ES-I3 (cell line): Measurements from ENCODE around the gene C3orf70.
A peak's percentile ranks its signal among the peaks of the same experiment; 100 is the strongest.

Source experiments
- H3K36me3 ChIP-seq: 2 replicates; pipeline ENCODE4 v1.6.1; 2013; ENCODE audit warnings: mild to moderate bottlenecking, low read length, control low read depth, moderate library complexity; ENCODE audit not compliant: insufficient read depth
- H3K4me1 ChIP-seq: 2 replicates; pipeline ENCODE4 v1.6.1; 2013; ENCODE audit warnings: mild to moderate bottlenecking, control low read depth, low read length; ENCODE audit not compliant: insufficient read depth
- H3K9ac ChIP-seq: 2 replicates; pipeline ENCODE4 v1.6.1; 2013; ENCODE audit warnings: low read depth, mild to moderate bottlenecking, low read length, moderate library complexity
- H3K9me3 ChIP-seq: 2 replicates; pipeline ENCODE4 v1.6.1; 2013; ENCODE audit warnings: mild to moderate bottlenecking, low read length, moderate library complexity; ENCODE audit not compliant: control insufficient read depth, insufficient read depth

The C3orf70 gene

GRCh38 chr3:185084901-185085300 lies 68.0 kb downstream of the C3orf70 start:
- Histone ChIP-seq H3K4me1 (no peaks in the 10 kb centered on the region; the same call in 1 of the 2 replicates), H3K36me3 (no peaks in the 10 kb centered on the region), H3K9me3 (no peaks in the 10 kb centered on the region), H3K9ac (no peak overlapping the region)

- H3K4me1 ChIP-seq: no peaks in the 10 kb centered on the region
- H3K9me3 ChIP-seq: no peaks in the 10 kb centered on the region
- no peaks in the 10 kb centered on the region for H3K36me3 ChIP-seq
- no peak overlapping the region for H3K9ac ChIP-seq
Measured at GRCh38 chr3:185084402-185084801, 68.5 kb downstream of the C3orf70 start.

- H3K9ac ChIP-seq: no peak overlapping the region
- no peaks in the 10 kb centered on the region for H3K36me3 ChIP-seq
- no peaks in the 10 kb centered on the region for H3K4me1 ChIP-seq
- no peaks in the 10 kb centered on the region for H3K9me3 ChIP-seq
Measured at GRCh38 chr3:185082829-185083228, 70.0 kb downstream of the C3orf70 start.

- no peak overlapping the region for H3K9ac ChIP-seq
- H3K36me3 ChIP-seq: no peaks in the 10 kb centered on the region
- no peaks in the 10 kb centered on the region for H3K4me1 ChIP-seq
- no peaks in the 10 kb centered on the region for H3K9me3 ChIP-seq
Measured at GRCh38 chr3:185082149-185082548, 70.7 kb downstream of the C3orf70 start.

GRCh38 chr3:185081521-185081920 lies 71.3 kb downstream of the C3orf70 start:
- Histone ChIP-seq H3K9me3 (no peaks in the 10 kb centered on the region), H3K9ac (no peak overlapping the region), H3K4me1 (no peaks in the 10 kb centered on the region), H3K36me3 (no peaks in the 10 kb centered on the region)

- no peaks in the 10 kb centered on the region for H3K4me1 ChIP-seq
Measured at GRCh38 chr3:185079625-185080024, 73.2 kb downstream of the C3orf70 start.

GRCh38 chr3:185076219-185076618 lies 76.6 kb downstream of the C3orf70 start:
- Histone ChIP-seq H3K36me3 (no peaks in the 10 kb centered on the region), H3K9ac (no peak overlapping the region), H3K9me3 (no peaks in the 10 kb centered on the region), H3K4me1 (peaks cover 2% of the 10 kb centered on the region; the same call in 1 of the 2 replicates)

More at GRCh38 chr3:185079625-185080024, 73.2 kb downstream of the C3orf70 start:
- H3K9me3 ChIP-seq: no peaks in the 10 kb centered on the region
- no peak overlapping the region for H3K9ac ChIP-seq
- no peaks in the 10 kb centered on the region for H3K36me3 ChIP-seq

- Histone ChIP-seq H3K9me3 (no peaks in the 10 kb centered on the region), H3K9ac (no peak overlapping the region), H3K36me3 (no peaks in the 10 kb centered on the region), H3K4me1 (peaks cover 4% of the 10 kb centered on the region; the same call in 1 of the 2 replicates)
Measured at GRCh38 chr3:185075547-185075946, 77.3 kb downstream of the C3orf70 start.

GRCh38 chr3:185071287-185071800 lies 81.5 kb downstream of the C3orf70 start:
- Histone ChIP-seq H3K9me3 (peaks cover 4% of the 10 kb centered on the region; the same call in 1 of the 2 replicates), H3K4me1 (peaks cover 8% of the 10 kb centered on the region), H3K36me3 (no peaks in the 10 kb centered on the region), H3K9ac (no peak overlapping the region)

GRCh38 chr3:185070491-185071286 lies 82.2 kb downstream of the C3orf70 start:
- Histone ChIP-seq H3K9ac (peak overlapping the region; percentile 24; the same call in 1 of the 2 replicates), H3K9me3 (peaks cover 4% of the 10 kb centered on the region; the same call in 1 of the 2 replicates), H3K36me3 (no peaks in the 10 kb centered on the region), H3K4me1 (peaks cover 8% of the 10 kb centered on the region)

- Histone ChIP-seq H3K4me1 (peaks cover 8% of the 10 kb centered on the region), H3K9ac (no peak overlapping the region), H3K9me3 (peaks cover 4% of the 10 kb centered on the region; the same call in 1 of the 2 replicates), H3K36me3 (no peaks in the 10 kb centered on the region)
Measured at GRCh38 chr3:185069037-185070030, 83.5 kb downstream of the C3orf70 start.

GRCh38 chr3:185067173-185067572 lies 85.7 kb downstream of the C3orf70 start:
- peaks cover 4% of the 10 kb centered on the region for H3K9me3 ChIP-seq
- H3K36me3 ChIP-seq: no peaks in the 10 kb centered on the region
- peaks cover 8% of the 10 kb centered on the region for H3K4me1 ChIP-seq
- H3K9ac ChIP-seq: no peak overlapping the region

- peaks cover 6% of the 10 kb centered on the region for H3K4me1 ChIP-seq
- H3K9me3 ChIP-seq: peaks cover 4% of the 10 kb centered on the region
- H3K36me3 ChIP-seq: no peaks in the 10 kb centered on the region
- H3K9ac ChIP-seq: no peak overlapping the region
Measured at GRCh38 chr3:185066251-185066650, 86.6 kb downstream of the C3orf70 start.

- H3K36me3 ChIP-seq: no peaks in the 10 kb centered on the region
- no peak overlapping the region for H3K9ac ChIP-seq
- peaks cover 6% of the 10 kb centered on the region for H3K9me3 ChIP-seq
- peaks cover under 1% of the 10 kb centered on the region; the same call in 1 of the 2 replicates for H3K4me1 ChIP-seq
Measured at GRCh38 chr3:185065059-185065458, 87.8 kb downstream of the C3orf70 start.
